GM23338 (cell line): ENCODE measurements around the gene JAG2. TPM values are rescaled to one million over a fixed set of nuclear protein-coding genes. Genes with fewer than 3 reads are reported as not detected.

Experiments used
- ATAC-seq: fragments of 200-7000 bp; cut with Tn5 transposase; 3 replicates; pipeline ENCODE4 v1.9.1; 2020
- DNase-seq: peaks from one replicate; pipeline ENCODE4 v3.0.0-alpha.2; 2015; ENCODE audit warnings: low spot score
- H2AFZ ChIP-seq: fragments of 200-600 bp; sonication (generic); 2 replicates; pipeline ENCODE4 v1.8.0; 2016; ENCODE audit warnings: antibody characterized with exemption, mild to moderate bottlenecking, moderate library complexity
- H3F3A ChIP-seq: fragments of 200-600 bp; sonication (generic); replicated peaks from 2 replicates; pipeline ENCODE4 v1.8.0; 2017; ENCODE audit warnings: antibody characterized with exemption, mixed run types, low read depth
- H3K27ac ChIP-seq: fragments of 200-600 bp; sonication (generic); 2 replicates; pipeline ENCODE4 v1.6.1; 2016; ENCODE audit warnings: low read depth
- H3K27me3 ChIP-seq: fragments of 200-600 bp; sonication (generic); 2 replicates; pipeline ENCODE4 v1.8.0; 2016; ENCODE audit warnings: mild to moderate bottlenecking, mixed run types, moderate library complexity; ENCODE audit not compliant: insufficient read depth
- H3K36me3 ChIP-seq: fragments of 200-600 bp; sonication (generic); 2 replicates; pipeline ENCODE4 v1.8.0; 2016; ENCODE audit warnings: mild to moderate bottlenecking; ENCODE audit not compliant: insufficient read depth
- H3K4me1 ChIP-seq: fragments of 200-600 bp; sonication (generic); 2 replicates; pipeline ENCODE4 v1.8.0; 2016; ENCODE audit warnings: mild to moderate bottlenecking, moderate library complexity; ENCODE audit not compliant: insufficient read depth
- H3K4me2 ChIP-seq: fragments of 200-600 bp; sonication (generic); 2 replicates; pipeline ENCODE4 v1.7.1; 2017; ENCODE audit warnings: mixed run types
- H3K4me3 ChIP-seq: fragments of 200-600 bp; sonication (generic); 2 replicates; pipeline ENCODE4 v1.6.1; 2016; ENCODE audit warnings: mixed run types
- H3K79me2 ChIP-seq: fragments of 200-600 bp; sonication (generic); replicated peaks from 2 replicates; pipeline ENCODE4 v1.8.0; 2017; ENCODE audit warnings: mild to moderate bottlenecking; ENCODE audit not compliant: insufficient read depth
- H3K9me2 ChIP-seq: fragments of 200-600 bp; sonication (generic); 2 replicates; pipeline ENCODE4 v1.8.0; 2017; ENCODE audit not compliant: insufficient read depth
- H4K20me1 ChIP-seq: fragments of 200-600 bp; sonication (generic); replicated peaks from 2 replicates; pipeline ENCODE4 v1.8.0; 2017; ENCODE audit warnings: mild to moderate bottlenecking; ENCODE audit not compliant: insufficient read depth
- H3K27ac Mint-ChIP-seq: 2 replicates; pipeline ENCODE4 v1.8.0; 2020; ENCODE audit warnings: inconsistent platforms, mild to moderate bottlenecking, moderate library complexity, mixed read lengths
- H3K27me3 Mint-ChIP-seq: 3 replicates; pipeline ENCODE4 v1.8.0; 2022; ENCODE audit warnings: low read depth, mild to moderate bottlenecking, moderate library complexity, mixed read lengths, inconsistent platforms; ENCODE audit not compliant: insufficient read depth, poor library complexity
- H3K36me3 Mint-ChIP-seq: 3 replicates; pipeline ENCODE4 v1.8.0; 2021; ENCODE audit warnings: low read depth, mild to moderate bottlenecking, inconsistent platforms, moderate library complexity, mixed read lengths
- H3K4me1 Mint-ChIP-seq: 3 replicates; pipeline ENCODE4 v1.8.0; 2020; ENCODE audit warnings: mild to moderate bottlenecking, inconsistent platforms, mixed read lengths
- H3K4me3 Mint-ChIP-seq: 3 replicates; pipeline ENCODE4 v1.8.0; 2021; ENCODE audit warnings: moderate library complexity, mild to moderate bottlenecking, inconsistent platforms, mixed read lengths
- H3K9me3 Mint-ChIP-seq: 3 replicates; pipeline ENCODE4 v1.8.0; 2020; ENCODE audit warnings: moderate library complexity, mild to moderate bottlenecking, inconsistent platforms, mixed read lengths
- CREB1 ChIP-seq: fragments of 250-450 bp; sonication (Bioruptor Pico); IDR thresholded peaks from 2 replicates; pipeline ENCODE4 v1.5.0; 2020; ENCODE audit warnings: low read depth, mild to moderate bottlenecking, moderate library complexity
- CTCF ChIP-seq, 2 experiments: fragments of 200-600 bp in 1 of 2; sonication (generic) in 1 of 2; conservative IDR thresholded peaks; 2 replicates each; pipeline versions ENCODE4 v1.5.1 to v1.6.1; 2016 to 2017; ENCODE audit warnings: antibody characterized with exemption in 2 of 2, low read depth in 2 of 2, mild to moderate bottlenecking in 2 of 2, moderate library complexity in 1 of 2
- ETS1 ChIP-seq: IDR thresholded peaks from 2 replicates; pipeline ENCODE4 v1.6.1; 2016; ENCODE audit warnings: antibody characterized with exemption
- EZH2 ChIP-seq: fragments of 200-600 bp; sonication (generic); IDR thresholded peaks from one replicate; pipeline ENCODE4 v1.8.0; 2017; ENCODE audit warnings: antibody characterized with exemption, mild to moderate bottlenecking, low read depth; ENCODE audit not compliant: unreplicated experiment
- EZH2phosphoT487 ChIP-seq: fragments of 200-600 bp; sonication (generic); IDR thresholded peaks from one replicate; pipeline ENCODE4 v1.8.1; 2018; ENCODE audit warnings: antibody characterized with exemption; ENCODE audit not compliant: unreplicated experiment
- JUNB ChIP-seq: IDR thresholded peaks from one replicate; pipeline ENCODE4 v1.6.1; 2016; ENCODE audit warnings: antibody characterized with exemption; ENCODE audit not compliant: unreplicated experiment
- NANOG ChIP-seq: IDR thresholded peaks from 2 replicates; pipeline ENCODE4 v1.6.1; 2016; ENCODE audit warnings: antibody characterized with exemption, borderline replicate concordance
- POLR2AphosphoS5 ChIP-seq: IDR thresholded peaks from 2 replicates; pipeline ENCODE4 v1.6.1; 2016; ENCODE audit warnings: antibody characterized with exemption, low read depth
- REST ChIP-seq: IDR thresholded peaks from one replicate; pipeline ENCODE4 v1.6.1; 2018; ENCODE audit warnings: antibody characterized with exemption; ENCODE audit not compliant: unreplicated experiment
- STAT1 ChIP-seq: IDR thresholded peaks from one replicate; pipeline ENCODE4 v1.6.1; 2016; ENCODE audit warnings: antibody characterized with exemption; ENCODE audit not compliant: unreplicated experiment
- ZNF114 ChIP-seq: fragments of 250-450 bp; sonication (Bioruptor Pico); IDR thresholded peaks from 2 replicates; pipeline ENCODE4 v1.5.0; 2020; ENCODE audit warnings: mild to moderate bottlenecking, moderate library complexity
- ZNF331 ChIP-seq: fragments of 250-450 bp; sonication (Bioruptor Pico); IDR thresholded peaks from 2 replicates; pipeline ENCODE4 v1.5.0; 2020; ENCODE audit warnings: low read depth, mild to moderate bottlenecking, moderate library complexity
- ZNF462 ChIP-seq: fragments of 250-450 bp; sonication (Bioruptor Pico); IDR thresholded peaks from 2 replicates; pipeline ENCODE4 v1.5.0; 2020; ENCODE audit warnings: mild to moderate bottlenecking, moderate library complexity
- polyA plus RNA-seq: library from polyadenylated mRNA; unstranded; fragments of >200 nt; fragmentation: Nextera tagmentation; extraction: Ambion mirVana; gene quantifications from 2 replicates; pipeline ENCODE4 v1.2.1, GENCODE V29; 2016
- total RNA-seq: library from RNA; depleted of rRNA; stranded (reverse); fragments of >200 nt; shearing (Covaris generic); gene quantifications from 2 replicates; pipeline ENCODE4 v1.2.3, GENCODE V29; 2014

JAG2 gene
- total and polyA plus RNA-seq, 2 experiments from 2014 or later, result 1.9 to 10.3 TPM

DNA sequence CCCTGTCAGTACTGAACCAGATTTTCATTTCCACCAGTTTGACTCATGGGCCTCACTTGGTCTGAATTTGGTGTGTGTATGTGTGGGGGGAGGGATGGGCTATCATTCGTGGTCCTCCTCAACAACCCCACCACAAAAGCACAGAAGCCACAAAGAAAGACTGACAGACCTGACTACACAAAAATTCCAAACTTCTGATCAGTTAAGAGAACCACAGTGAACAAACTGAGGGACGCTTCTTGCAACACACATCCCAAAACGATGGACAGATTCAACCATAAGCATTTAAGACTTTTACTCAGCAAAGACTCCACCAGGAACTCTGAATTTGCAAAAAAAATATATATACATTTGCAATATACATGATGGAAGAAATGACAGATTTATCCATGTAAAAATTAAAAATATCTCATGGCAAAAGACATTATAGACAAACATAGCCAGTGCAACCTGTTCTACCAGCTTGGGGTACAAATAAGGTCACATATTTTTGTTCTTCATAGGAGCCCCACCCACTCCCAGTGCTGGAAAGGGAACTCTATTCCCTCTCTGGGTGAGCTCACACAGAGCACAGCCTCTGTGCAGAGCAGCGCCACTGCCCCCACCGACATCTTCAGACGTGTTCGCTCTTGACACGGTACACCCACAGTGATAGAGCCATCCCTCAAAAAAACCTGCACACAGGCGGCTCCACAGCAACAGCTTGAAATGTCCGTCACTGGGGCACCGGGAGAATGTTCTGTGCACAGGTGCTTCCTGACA, 49.7 kb downstream of the JAG2 start:
- Mint-ChIP-seq H3K4me3 (no peak overlapping the region), H3K27ac (no peak overlapping the region), H3K9me3 (peaks cover 37% of the 10 kb centered on the region), H3K36me3 (no peaks in the 10 kb centered on the region), H3K4me1 (no peaks in the 10 kb centered on the region), H3K27me3 (peaks cover 7% of the 10 kb centered on the region)
- no peaks in the 10 kb centered on the region for H3K4me1 ChIP-seq
- H3K27ac ChIP-seq, result no peak overlapping the region
- no peaks in the 10 kb centered on the region for H3K36me3 ChIP-seq
- no peaks in the 10 kb centered on the region for H4K20me1 ChIP-seq
- H3K79me2 ChIP-seq, result no peaks in the 10 kb centered on the region
- ATAC-seq, result no peak
- no peak overlapping the region for H3K4me2 ChIP-seq
- TF ChIP-seq POLR2AphosphoS5 (no peak), REST (no peak), ZNF462 (CRISPR knock-in tag) (no peak), STAT1 (no peak), ZNF331 (CRISPR knock-in tag) (no peak), CREB1 (CRISPR knock-in tag) (no peak), EZH2phosphoT487 (no peak), EZH2 (no peak), ZNF114 (no peak), NANOG (no peak), ETS1 (no peak), CTCF (conservative IDR thresholded peaks at IDR 0.05; ENCODE audit: low read depth in 2 of 2) (no peak), JUNB (no peak)
- DNase-seq, result no peak
- no peaks in the 10 kb centered on the region for H3F3A ChIP-seq
- H3K4me3 ChIP-seq, result no peak overlapping the region
- no peaks in the 10 kb centered on the region for H3K27me3 ChIP-seq
- no peak overlapping the region for H2AFZ ChIP-seq
- no peaks in the 10 kb centered on the region for H3K9me2 ChIP-seq
